GM18867 (cell line): Measurements from ENCODE around the gene CEPT1.
A peak's percentile ranks its signal among the peaks of the same experiment; 100 is the strongest.
"Not testable (repeated sequence)": the region's sequence is repeated elsewhere in the genome, so short reads cannot be mapped to it uniquely, and the experiment has no call there.

ENCODE experiments used
- ATAC-seq: cut with Tn5 transposase; IDR thresholded peaks from one replicate; pipeline ENCODE4 v1.9.1; 2021; ENCODE audit warnings: mild to moderate bottlenecking, moderate library complexity; ENCODE audit not compliant: unreplicated experiment

The CEPT1 gene

GRCh38 chr1:111205714-111206050 is 65.7 kb downstream of the CEPT1 start:
- no peak for ATAC-seq

GRCh38 chr1:111208921-111209320 is 68.9 kb downstream of the CEPT1 start:
- ATAC-seq: no peak

- no peak for ATAC-seq
Observed at GRCh38 chr1:111209622-111210021, 69.6 kb downstream of the CEPT1 start.

GRCh38 chr1:111211921-111212320 is 71.9 kb downstream of the CEPT1 start:
- ATAC-seq: no peak

GRCh38 chr1:111212634-111213335 is 72.8 kb downstream of the CEPT1 start:
- no peak for ATAC-seq

- no peak for ATAC-seq
Observed at GRCh38 chr1:111213412-111213811, 73.4 kb downstream of the CEPT1 start.

- no peak for ATAC-seq
Observed at GRCh38 chr1:111214074-111214801, 74.2 kb downstream of the CEPT1 start.

- no peak for ATAC-seq
Observed at GRCh38 chr1:111214884-111215283, 74.9 kb downstream of the CEPT1 start.

- not testable (repeated sequence) for ATAC-seq
Observed at GRCh38 chr1:111215285-111215684, 75.3 kb downstream of the CEPT1 start.

- no peak for ATAC-seq
Observed at GRCh38 chr1:111216751-111217150, 76.7 kb downstream of the CEPT1 start.

- ATAC-seq: no peak
Observed at GRCh38 chr1:111217183-111217910, 77.3 kb downstream of the CEPT1 start.

GRCh38 chr1:111218701-111219556 is 78.9 kb downstream of the CEPT1 start:
- ATAC-seq: no peak

GRCh38 chr1:111219557-111220286 is 79.7 kb downstream of the CEPT1 start:
- ATAC-seq: peak; percentile 32

- ATAC-seq: no peak
Observed at GRCh38 chr1:111220302-111220890, 80.4 kb downstream of the CEPT1 start.

- no peak for ATAC-seq
Observed at GRCh38 chr1:111221276-111221632, 81.2 kb downstream of the CEPT1 start.

- peak; percentile 53 for ATAC-seq
Observed at GRCh38 chr1:111221633-111222291, 81.7 kb downstream of the CEPT1 start.

- peak; percentile 25 for ATAC-seq
Observed at GRCh38 chr1:111222308-111223125, 82.5 kb downstream of the CEPT1 start.

- no peak for ATAC-seq
Observed at GRCh38 chr1:111223126-111223685, 83.2 kb downstream of the CEPT1 start.
